NCI-H2227 treated with DMSO at 0.1 percent for 48 hours (cell line): ENCODE results near the gene CHMP6.

Experiments used
- DNase-seq: peaks from one replicate; lab custom pipeline; 2025; lab: John Stamatoyannopoulos, UW

Gene CHMP6

DNA sequence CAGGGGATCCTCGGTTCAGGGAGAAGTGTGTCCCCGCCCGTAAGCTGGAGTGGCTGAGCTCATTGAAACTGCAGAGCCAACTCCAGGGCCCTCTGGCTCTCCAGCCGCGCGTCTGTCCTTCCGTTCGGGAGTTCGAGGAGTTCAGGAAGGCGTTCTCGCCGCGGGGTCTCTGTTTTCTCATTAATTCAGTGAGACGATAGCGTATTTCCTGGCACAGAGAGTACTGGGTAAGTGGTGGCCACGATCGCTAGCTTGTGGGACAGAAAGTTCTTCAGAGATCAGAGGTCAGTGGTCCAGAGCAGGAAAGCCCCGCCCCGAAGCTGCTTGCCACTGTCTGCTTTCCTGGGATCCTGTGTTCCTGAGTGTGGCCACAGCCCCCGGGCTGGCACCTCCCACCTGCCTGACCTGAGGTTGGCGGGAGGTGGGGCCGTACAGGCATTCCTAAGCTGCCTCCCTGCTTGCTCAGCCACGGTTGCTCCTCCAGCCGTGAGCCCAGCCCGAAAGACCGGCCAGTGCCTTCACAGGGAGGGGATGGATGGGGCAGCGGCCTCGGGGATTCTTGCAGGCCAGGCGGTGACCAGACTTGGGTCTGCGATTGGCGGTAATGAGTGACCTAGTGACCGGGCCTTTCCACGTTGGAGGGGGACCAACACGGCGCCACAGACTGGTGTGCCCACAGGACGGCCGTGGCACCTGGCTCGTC lies 52.2 kb downstream of the CHMP6 start:
- DNase-seq: no peak

DNA sequence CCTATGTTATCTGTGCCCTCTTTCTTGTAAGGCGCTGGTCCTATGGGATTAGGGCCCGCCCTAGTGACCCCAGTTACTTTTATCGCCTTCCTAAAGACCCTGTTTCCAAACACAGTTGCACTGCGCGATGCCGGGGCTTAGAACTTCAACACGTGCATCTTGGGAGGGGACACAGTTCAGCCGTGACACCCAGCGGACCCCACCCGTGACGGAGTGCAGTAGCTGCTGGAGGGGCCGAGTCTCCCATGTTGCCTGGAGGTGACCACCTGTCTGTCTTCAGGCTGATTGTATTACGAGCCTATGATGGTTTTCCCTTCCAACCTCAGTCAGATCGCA lies 52.8 kb downstream of the CHMP6 start:
- no peak for DNase-seq

DNA sequence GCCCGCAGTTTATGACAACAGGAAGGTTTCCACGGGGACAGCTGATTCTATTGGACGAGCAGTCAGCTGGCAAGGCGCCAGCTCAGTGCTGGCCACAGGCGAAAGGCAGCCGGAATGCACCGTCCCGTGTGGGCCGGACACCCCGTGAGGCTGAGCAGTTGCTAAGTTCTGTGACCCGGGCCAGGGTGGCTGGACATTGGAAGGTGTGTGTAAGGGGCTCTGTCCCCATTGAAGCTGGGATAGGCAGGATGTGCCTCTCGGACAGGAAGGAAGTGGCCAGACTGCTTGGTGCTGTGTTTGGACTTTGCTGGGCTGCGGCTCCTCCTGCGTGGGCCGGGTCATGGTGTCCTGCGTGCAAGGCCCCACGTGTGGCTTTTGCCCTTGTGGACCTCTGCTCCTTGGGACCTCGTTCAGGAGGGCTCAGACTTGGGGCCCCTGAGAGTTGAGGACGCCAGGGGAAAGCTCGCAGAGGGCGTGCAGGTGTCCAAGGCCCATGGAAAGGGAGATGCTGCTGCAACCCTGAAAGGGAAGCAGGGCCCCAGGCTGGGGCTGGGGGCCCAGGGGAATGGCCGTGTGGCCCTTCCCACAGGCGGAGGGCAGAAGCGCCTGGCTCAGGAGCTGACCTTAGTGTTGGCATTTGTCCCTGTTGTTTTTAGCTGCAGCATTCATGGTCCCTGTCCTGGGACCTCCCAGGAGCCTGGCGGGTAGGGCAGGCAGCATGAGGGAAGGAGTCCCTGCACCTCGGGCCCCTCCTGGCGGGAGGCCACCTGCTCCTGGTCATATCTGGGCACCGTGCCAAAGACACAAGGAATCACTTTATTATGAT lies 53.3 kb downstream of the CHMP6 start:
- no peak for DNase-seq

DNA sequence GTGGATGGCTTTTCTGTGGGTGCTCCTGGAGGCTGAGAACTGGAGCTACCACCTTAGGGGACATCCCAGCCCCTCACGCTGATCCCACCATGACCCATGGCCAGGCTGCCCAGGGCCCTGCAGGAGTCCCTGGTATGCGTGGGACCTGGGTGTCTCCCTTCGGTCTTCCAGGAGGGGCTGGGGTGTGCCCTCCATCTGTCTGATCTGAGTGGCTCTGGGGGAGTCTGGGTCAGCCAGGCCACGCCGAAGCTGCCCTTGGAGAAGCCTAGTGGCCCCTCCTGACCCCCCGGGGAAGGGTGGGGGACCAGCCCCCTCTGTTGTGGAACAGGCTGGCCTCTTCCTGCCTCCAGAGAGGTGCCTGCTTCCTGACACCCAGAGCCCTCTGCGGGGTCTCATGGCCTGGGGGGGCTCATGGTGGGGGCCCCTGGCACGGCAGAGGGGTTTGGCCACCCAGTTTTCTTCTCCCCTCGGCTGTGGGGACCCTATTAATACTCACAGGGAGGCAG lies 54.0 kb downstream of the CHMP6 start:
- no peak for DNase-seq

DNA sequence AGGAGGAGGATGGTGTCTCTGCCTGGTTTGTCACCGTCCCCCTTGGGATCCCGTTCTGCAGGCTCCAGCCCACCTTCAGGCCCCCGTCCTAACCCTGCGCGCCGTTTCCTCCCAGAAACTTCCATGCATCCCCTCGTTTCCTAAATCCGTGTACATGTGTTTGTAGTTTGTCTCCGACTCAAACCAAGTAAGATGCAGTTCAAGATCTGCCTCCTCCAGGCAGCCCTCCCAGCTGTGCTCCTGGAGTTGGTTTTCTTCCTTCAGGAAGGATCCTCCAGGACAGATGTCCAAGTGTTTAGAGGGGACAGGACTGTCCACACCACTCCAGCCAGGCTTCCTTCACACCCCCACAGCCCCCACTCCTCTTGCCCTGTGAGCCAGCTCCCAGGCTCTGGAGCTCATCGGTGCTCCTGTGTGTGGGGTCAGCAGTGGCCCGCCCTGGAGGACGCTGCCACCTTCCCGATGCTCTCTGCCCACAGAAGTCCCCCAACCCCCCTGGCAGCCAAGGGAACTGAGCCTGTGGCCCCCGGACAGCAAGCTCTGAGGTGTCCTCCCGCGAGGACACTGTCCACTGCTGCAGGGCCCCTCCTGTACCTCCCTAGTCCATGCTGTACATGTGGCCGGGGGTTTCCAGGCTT lies 54.6 kb downstream of the CHMP6 start:
- no peak for DNase-seq

DNA sequence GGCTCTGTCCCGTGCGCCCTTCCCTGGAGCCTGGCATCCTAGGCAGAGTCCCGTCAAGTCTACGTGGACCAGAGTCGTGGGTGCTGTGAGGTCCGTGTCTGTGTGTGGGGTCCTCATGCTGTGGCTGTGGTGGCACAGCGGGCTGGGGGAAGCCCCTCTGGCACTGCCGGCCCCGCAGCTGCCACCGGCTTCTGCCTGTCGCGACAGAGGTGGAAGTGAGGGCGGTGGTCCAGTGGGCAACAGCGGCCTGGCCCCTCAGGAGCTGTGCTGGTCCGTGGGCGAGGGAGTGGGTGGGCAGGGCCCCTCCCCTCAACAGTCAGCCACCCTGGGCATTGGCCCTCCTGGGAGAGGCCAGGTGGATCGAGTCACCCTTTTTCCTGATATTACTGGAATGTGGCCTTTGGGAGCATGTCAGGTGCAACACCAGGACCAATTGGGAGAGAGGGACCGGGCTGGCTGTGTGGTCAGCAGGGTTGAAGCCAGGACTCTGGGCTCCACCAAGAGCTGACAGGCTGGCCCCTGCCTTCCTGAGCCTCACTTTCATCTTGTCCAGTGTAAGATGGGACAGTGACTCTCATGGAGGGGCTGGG lies 55.2 kb downstream of the CHMP6 start:
- DNase-seq: no peak

DNA sequence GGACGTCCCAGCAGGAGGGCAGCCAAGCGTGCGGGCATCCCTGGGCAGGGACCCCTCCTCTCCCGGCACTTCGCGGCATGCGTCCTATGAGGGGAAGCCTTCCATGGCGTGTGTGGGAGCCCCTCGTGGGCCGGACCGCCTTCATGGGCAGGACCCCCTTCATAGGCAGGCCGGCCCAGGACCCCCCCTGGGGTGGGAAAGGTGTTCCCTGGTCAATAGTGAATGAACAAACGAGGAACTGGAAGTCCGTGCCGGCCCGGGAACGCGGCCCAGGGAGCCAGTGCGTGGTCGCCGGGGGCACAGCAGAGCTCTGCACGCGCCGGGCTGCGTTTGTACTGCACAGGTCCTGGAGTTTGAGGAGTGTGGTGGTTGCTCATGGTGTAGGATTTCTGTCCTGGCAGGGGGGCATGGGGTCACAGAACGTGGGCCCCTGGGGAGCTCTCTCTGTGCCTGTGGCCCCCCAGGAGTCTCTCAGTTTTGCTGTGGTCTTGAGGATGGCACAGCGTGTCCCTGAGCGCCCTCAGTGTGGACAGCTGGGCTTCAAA lies 57.3 kb downstream of the CHMP6 start:
- DNase-seq: no peak

DNA sequence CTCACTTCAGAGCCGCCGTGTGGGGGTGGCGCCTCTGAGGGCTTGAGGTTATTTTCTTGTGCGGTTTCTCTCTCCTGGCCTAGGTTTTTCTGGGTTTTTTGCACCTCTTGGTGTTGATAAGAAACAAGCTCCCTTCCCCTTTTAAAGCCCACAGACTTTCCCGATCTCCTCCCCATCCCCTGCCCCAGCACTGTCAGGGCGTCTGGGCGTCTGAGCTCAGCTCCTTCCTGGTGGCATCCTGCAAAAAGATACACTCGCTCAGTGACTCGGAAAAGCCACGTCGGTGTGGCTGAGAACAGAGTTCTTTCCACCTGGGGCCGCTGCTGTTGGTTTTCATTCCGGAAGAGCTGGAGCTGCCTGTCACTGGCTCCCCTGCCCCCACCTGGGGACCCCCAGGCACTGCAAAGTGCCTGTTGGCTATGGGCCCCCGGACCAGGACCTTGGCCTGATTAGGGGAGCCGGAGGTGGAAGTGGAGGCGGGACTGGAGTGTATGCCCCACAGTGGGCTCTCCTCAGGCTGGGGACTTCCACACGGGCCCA lies 57.8 kb downstream of the CHMP6 start:
- no peak for DNase-seq
